Ectodermal cell (in vitro differentiated cells): ENCODE measurements around the gene MARS1.

Experiments
- H3K27ac ChIP-seq: 2 replicates; pipeline ENCODE4 v1.7.0; 2013; ENCODE audit warnings: mild to moderate bottlenecking, low read depth, low read length; ENCODE audit not compliant: insufficient read depth, poor library complexity, severe bottlenecking
- H3K27me3 ChIP-seq: 2 replicates; pipeline ENCODE4 v1.7.0; 2013; ENCODE audit warnings: mild to moderate bottlenecking, low read length; ENCODE audit not compliant: insufficient read depth, control insufficient read depth, poor library complexity, severe bottlenecking
- H3K36me3 ChIP-seq: one replicate; pipeline ENCODE4 v1.7.0; 2013; ENCODE audit warnings: low read length; ENCODE audit not compliant: control insufficient read depth, insufficient read depth
- H3K4me1 ChIP-seq: one replicate; pipeline ENCODE4 v1.7.0; 2013; ENCODE audit warnings: low read length; ENCODE audit not compliant: control insufficient read depth, insufficient read depth
- H3K4me3 ChIP-seq: 2 replicates; pipeline ENCODE4 v1.7.0; 2013; ENCODE audit warnings: low read depth, low read length, control low read depth; ENCODE audit not compliant: insufficient read depth
- H3K9me3 ChIP-seq: 2 replicates; pipeline ENCODE4 v1.7.0; 2013; ENCODE audit warnings: mild to moderate bottlenecking, low read length, moderate library complexity; ENCODE audit not compliant: control insufficient read depth
- WGBS, 2 experiments: methylation state at CpG; one replicate each; pipeline ENCODE4 v1.1.7; 2013; ENCODE audit warnings: missing lambda C conversion rate in 2 of 2; 5-methylcytosine and 5-hydroxymethylcytosine counted together

Gene MARS1

DNA sequence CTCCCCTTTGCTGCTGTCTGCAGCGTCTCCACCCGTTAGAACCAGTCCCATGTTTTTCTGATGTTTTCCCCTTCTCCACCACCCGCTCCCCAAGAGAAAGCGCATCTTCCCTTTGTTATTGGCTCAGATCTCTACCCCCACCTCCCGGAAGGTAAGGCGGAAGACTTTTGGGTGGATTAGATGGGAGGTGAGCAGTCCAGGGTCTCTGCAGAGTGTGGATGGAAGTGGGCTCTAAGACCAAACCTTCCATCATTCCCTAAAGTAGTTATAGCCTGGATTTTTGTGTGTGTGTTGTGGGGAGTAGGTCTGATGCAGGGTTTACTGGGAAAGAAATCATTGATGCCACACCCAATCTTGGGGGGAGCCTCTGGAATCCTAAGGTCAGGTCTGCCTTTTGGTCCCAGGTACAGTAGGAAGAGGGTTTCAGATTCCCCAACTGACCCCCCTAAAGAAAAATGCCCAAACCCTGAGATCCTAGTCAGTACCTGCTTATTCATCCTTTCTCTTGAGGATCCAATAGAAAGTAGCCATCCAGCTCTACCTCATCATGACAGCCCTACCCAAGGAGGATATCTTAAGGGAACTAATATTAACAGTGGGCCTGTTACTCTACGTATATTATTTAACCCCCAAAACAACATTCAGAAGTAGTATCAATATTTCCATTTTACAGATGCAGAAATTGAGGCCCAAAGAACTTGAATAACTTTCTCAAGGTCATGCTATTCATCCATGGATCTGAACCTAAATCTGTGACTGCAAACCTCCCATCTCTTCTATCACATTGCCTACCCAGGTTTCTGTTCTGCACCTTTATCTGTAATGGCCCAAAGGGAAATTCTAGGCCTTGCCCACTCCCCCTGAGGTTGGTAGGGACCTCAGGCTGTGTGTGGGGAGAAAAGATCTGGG, 63.0 kb downstream of the MARS1 start:
- peak overlapping the region; percentile 66 for H3K4me3 ChIP-seq
- no peak overlapping the region for H3K27ac ChIP-seq
- peaks cover 32% of the 10 kb centered on the region for H3K4me1 ChIP-seq
- WGBS, 2 experiments = 26 to 27% methylated on average over 5 to 6 of the region's 7 CpGs
- peaks cover 33% of the 10 kb centered on the region for H3K27me3 ChIP-seq
- H3K9me3 ChIP-seq = no peaks in the 10 kb centered on the region
- no peaks in the 10 kb centered on the region for H3K36me3 ChIP-seq

DNA sequence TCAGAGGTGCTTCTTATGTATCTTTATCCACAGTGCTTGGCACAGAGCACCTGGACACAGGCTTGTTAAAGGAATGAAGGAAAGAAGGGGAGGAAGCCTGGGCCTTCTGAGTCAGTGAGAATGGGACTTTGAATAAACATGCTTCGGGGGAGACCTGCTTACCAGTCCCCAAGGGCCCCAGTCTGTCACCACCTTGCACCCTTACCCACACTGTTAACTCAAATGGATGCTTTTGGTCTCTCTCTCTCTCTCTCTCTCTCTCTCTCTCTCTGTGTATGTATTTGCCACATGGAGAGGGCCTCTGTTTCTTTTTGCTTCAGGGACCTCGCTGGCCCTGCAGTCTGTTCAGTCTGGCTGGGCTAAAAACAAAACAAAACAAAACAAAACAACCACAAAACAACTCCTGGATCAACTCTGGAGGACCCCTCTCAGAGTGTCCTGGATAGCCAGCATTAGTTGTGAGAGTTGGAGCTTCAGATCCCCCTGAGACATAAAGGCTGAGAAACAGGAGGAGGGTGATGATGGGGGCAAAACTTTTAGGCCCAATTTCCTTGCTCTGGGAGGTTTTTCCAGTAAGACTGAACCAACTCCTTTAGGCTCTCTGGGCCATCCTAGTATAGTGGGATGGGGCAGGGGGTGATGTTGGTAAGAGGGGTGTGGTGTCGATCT, 63.9 kb downstream of the MARS1 start:
- 53 to 62% methylated on average over 3 of the region's 3 CpGs for WGBS, 2 experiments

DNA sequence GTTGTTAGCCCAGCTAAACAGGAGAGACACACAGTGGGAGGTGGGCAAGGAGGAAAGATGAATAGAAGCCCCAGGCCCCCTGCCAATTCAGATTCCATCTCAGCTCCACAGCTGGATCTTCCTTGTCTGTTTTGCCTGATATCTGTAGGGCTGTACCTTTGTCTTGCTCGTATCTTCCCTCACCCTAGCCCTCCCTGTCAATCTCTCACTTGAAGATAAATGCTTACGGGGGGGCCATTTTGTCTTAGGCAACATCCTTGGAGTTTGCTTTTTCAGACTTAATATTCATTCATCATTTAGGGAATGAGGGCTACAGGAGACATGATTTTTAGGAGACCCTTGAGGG, 64.4 kb downstream of the MARS1 start:
- H3K4me3 ChIP-seq = no peak overlapping the region
- no peak overlapping the region for H3K27ac ChIP-seq

More for the DNA sequence above, 63.9 kb downstream of the MARS1 start:
- Histone ChIP-seq H3K27me3 (peaks cover 33% of the 10 kb centered on the region), H3K4me3 (no peak overlapping the region), H3K36me3 (no peaks in the 10 kb centered on the region), H3K4me1 (peaks cover 28% of the 10 kb centered on the region), H3K27ac (no peak overlapping the region), H3K9me3 (no peaks in the 10 kb centered on the region)

DNA sequence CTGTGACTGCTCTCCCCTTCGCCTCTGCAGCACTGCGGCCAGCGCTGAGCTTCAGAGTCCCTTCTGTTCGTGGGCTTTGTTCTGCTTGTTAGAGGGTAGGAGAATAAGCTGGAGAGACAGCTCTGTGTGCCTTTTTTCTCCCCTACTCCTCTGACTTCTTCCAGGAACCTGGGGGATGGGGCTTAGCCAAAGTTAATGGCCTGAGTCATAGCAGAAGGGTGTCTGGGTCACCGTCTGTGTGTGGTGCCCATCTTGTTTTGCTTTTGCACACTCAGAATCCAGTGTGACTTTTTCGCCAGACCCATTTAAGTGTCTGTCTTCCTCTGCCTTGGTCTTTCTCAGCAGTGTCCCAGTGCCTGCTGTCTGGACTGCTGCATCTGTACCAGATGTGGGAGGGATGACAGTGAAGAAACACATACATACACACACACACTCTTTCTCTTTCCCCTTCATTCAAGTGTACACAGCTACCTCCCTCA, 65.0 kb downstream of the MARS1 start:
- no peak overlapping the region for H3K4me3 ChIP-seq
- H3K4me1 ChIP-seq = peaks cover 28% of the 10 kb centered on the region
- no peaks in the 10 kb centered on the region for H3K9me3 ChIP-seq
- H3K36me3 ChIP-seq = no peaks in the 10 kb centered on the region
- no peak overlapping the region for H3K27ac ChIP-seq
- H3K27me3 ChIP-seq = peaks cover 29% of the 10 kb centered on the region
- 32 to 47% methylated on average over 6 of the region's 6 CpGs for WGBS, 2 experiments

More for the DNA sequence above, 64.4 kb downstream of the MARS1 start:
- Histone ChIP-seq H3K27me3 (peaks cover 33% of the 10 kb centered on the region), H3K4me1 (peaks cover 28% of the 10 kb centered on the region), H3K36me3 (no peaks in the 10 kb centered on the region), H3K9me3 (no peaks in the 10 kb centered on the region)
- 20 to 24% methylated on average over 2 of the region's 2 CpGs for WGBS, 2 experiments

- Histone ChIP-seq H3K4me1 (peaks cover 28% of the 10 kb centered on the region), H3K27me3 (peaks cover 22% of the 10 kb centered on the region), H3K9me3 (no peaks in the 10 kb centered on the region), H3K27ac (no peak overlapping the region), H3K36me3 (no peaks in the 10 kb centered on the region), H3K4me3 (no peak overlapping the region)
- WGBS, 2 experiments = 59 to 79% methylated on average over 5 to 7 of the region's 7 CpGs
Observed at GRCh38 chr12:57553343-57554202, 65.7 kb downstream of the MARS1 start.

- 93 to 100% methylated on average over 2 of the region's 2 CpGs for WGBS, 2 experiments
- H3K4me1 ChIP-seq = peaks cover 28% of the 10 kb centered on the region
- H3K27me3 ChIP-seq = peaks cover 13% of the 10 kb centered on the region
- no peaks in the 10 kb centered on the region for H3K36me3 ChIP-seq
- no peaks in the 10 kb centered on the region for H3K9me3 ChIP-seq
- H3K27ac ChIP-seq = no peak overlapping the region
- no peak overlapping the region for H3K4me3 ChIP-seq
Observed at GRCh38 chr12:57554453-57554852, 66.6 kb downstream of the MARS1 start.

- Histone ChIP-seq H3K9me3 (no peaks in the 10 kb centered on the region), H3K4me3 (no peak overlapping the region)
- WGBS, 2 experiments = 100% methylated on average over 1 of the region's 1 CpG
Observed at GRCh38 chr12:57554897-57555296, 67.0 kb downstream of the MARS1 start.

DNA sequence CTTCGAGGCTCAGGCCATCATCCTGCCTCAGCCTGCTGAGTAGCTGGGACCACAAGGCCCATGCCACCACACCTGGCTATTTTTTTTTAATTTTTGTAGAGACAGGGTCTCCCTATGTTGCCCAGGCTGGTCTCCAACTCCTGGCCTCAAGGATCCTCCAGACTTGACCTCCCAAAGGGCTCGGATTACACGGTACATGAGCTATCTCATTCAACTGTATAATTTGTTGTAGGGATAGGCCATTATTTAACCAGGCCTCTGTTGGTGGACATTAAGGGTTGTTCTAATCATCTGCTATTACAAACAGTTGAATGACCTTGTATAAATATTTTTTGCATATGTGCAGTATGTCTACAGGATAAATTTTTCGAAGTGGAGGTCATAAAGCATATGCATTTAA, 71.0 kb downstream of the MARS1 start:
- 83 to 90% methylated on average over 4 of the region's 4 CpGs for WGBS, 2 experiments
- Histone ChIP-seq H3K36me3 (no peaks in the 10 kb centered on the region), H3K4me1 (peaks cover under 1% of the 10 kb centered on the region), H3K9me3 (no peaks in the 10 kb centered on the region), H3K27ac (no peak overlapping the region), H3K4me3 (no peak overlapping the region), H3K27me3 (no peaks in the 10 kb centered on the region)

More at GRCh38 chr12:57554897-57555296, 67.0 kb downstream of the MARS1 start:
- Histone ChIP-seq H3K27me3 (peaks cover 8% of the 10 kb centered on the region), H3K36me3 (no peaks in the 10 kb centered on the region), H3K27ac (no peak overlapping the region), H3K4me1 (peaks cover 28% of the 10 kb centered on the region)

DNA sequence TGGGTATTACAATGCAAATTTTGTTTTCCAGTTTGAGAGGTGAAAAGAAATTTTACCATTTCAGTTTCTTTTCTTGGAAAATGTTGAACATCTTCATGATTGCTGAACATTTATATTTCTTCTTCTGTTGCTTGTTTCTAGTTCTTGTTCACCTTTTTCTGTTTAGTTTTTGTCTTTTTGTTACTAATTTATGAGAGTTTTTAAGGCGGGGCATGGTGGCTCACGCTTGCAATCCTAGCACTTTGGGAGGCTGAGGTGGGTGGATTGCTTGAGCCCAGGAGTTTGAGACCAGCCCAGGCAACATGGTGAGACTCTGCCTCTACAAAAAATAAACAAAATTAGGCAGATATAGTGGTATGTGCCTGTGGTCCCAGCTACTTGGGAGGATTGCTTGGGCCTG, 72.6 kb downstream of the MARS1 start:
- no peaks in the 10 kb centered on the region for H3K27me3 ChIP-seq
- no peak overlapping the region for H3K27ac ChIP-seq
- H3K36me3 ChIP-seq = no peaks in the 10 kb centered on the region
- no peaks in the 10 kb centered on the region for H3K4me1 ChIP-seq
- H3K9me3 ChIP-seq = no peaks in the 10 kb centered on the region
- H3K4me3 ChIP-seq = no peak overlapping the region
- 94 to 100% methylated on average over 2 of the region's 2 CpGs for WGBS, 2 experiments
